H9 (cell line): ENCODE measurements around the gene OMP. TPM values are rescaled to one million over a fixed set of nuclear protein-coding genes. Genes with fewer than 3 reads are reported as not detected.
A peak's percentile ranks its signal among the peaks of the same experiment; 100 is the strongest.

Experiments
- DNase-seq: peaks from one replicate; pipeline ENCODE4 v3.0.0-alpha.2; 2017
- H2AFZ ChIP-seq: one replicate; pipeline ENCODE4 v1.6.1; 2013; ENCODE audit warnings: mild to moderate bottlenecking, low read length, control low read depth, moderate library complexity
- H2AK5ac ChIP-seq: 2 replicates; pipeline ENCODE4 v1.6.1; 2013; ENCODE audit warnings: low read length, control low read depth, mixed read lengths; ENCODE audit not compliant: insufficient read length
- H2BK120ac ChIP-seq: one replicate; pipeline ENCODE4 v1.6.1; 2013; ENCODE audit warnings: low read depth, mild to moderate bottlenecking, low read length, control low read depth, inconsistent platforms; ENCODE audit not compliant: poor library complexity, severe bottlenecking
- H2BK12ac ChIP-seq: 2 replicates; pipeline ENCODE4 v1.6.1; 2013; ENCODE audit warnings: low read length, control low read depth, mixed read lengths, low read depth; ENCODE audit not compliant: insufficient read length
- H2BK15ac ChIP-seq: 2 replicates; pipeline ENCODE4 v1.6.1; 2013; ENCODE audit warnings: low read depth, low read length, control low read depth
- H2BK20ac ChIP-seq: one replicate; pipeline ENCODE4 v1.6.1; 2013; ENCODE audit warnings: low read depth, mild to moderate bottlenecking, low read length, control low read depth, inconsistent platforms; ENCODE audit not compliant: poor library complexity, severe bottlenecking
- H2BK5ac ChIP-seq: 2 replicates; pipeline ENCODE4 v1.6.1; 2013; ENCODE audit warnings: low read length, control low read depth, mixed read lengths; ENCODE audit not compliant: insufficient read length
- H3K14ac ChIP-seq: 2 replicates; pipeline ENCODE4 v1.6.1; 2013; ENCODE audit warnings: low read length, control low read depth; ENCODE audit not compliant: insufficient read depth
- H3K18ac ChIP-seq: 2 replicates; pipeline ENCODE4 v1.6.1; 2013; ENCODE audit warnings: low read depth, mild to moderate bottlenecking, mixed read lengths, low read length, control low read depth; ENCODE audit not compliant: insufficient read length
- H3K23ac ChIP-seq: 2 replicates; pipeline ENCODE4 v1.6.1; 2013; ENCODE audit warnings: low read length, control low read depth, mixed read lengths, low read depth; ENCODE audit not compliant: insufficient read length
- H3K23me2 ChIP-seq: 2 replicates; pipeline ENCODE4 v1.6.1; 2013; ENCODE audit warnings: low read depth, mild to moderate bottlenecking, mixed read lengths, low read length, control low read depth; ENCODE audit not compliant: insufficient read length, poor library complexity, severe bottlenecking
- H3K27ac ChIP-seq: 2 replicates; pipeline ENCODE4 v1.5.1; 2013; ENCODE audit warnings: low read length, control low read depth, mixed read lengths, low read depth; ENCODE audit not compliant: insufficient read length
- H3K27me3 ChIP-seq: 2 replicates; pipeline ENCODE4 v1.6.1; 2013; ENCODE audit warnings: low read length, control low read depth, inconsistent platforms; ENCODE audit not compliant: insufficient read depth
- H3K4ac ChIP-seq: 2 replicates; pipeline ENCODE4 v1.6.1; 2013; ENCODE audit warnings: low read depth, mild to moderate bottlenecking, control low read depth, inconsistent platforms, low read length, moderate library complexity
- H3K4me1 ChIP-seq: 2 replicates; pipeline ENCODE4 v1.6.1; 2013; ENCODE audit warnings: low read length, control low read depth, inconsistent platforms; ENCODE audit not compliant: insufficient read depth
- H3K4me2 ChIP-seq: 2 replicates; pipeline ENCODE4 v1.6.1; 2013; ENCODE audit warnings: low read length, control low read depth, mixed read lengths; ENCODE audit not compliant: insufficient read length, insufficient read depth
- H3K56ac ChIP-seq: 2 replicates; pipeline ENCODE4 v1.6.1; 2013; ENCODE audit warnings: low read depth, mild to moderate bottlenecking, mixed read lengths, low read length, control low read depth; ENCODE audit not compliant: insufficient read length
- H3K79me1 ChIP-seq: 2 replicates; pipeline ENCODE4 v1.6.1; 2013; ENCODE audit warnings: low read depth, mild to moderate bottlenecking, moderate library complexity, low read length, control low read depth, inconsistent platforms; ENCODE audit not compliant: insufficient read depth, poor library complexity, severe bottlenecking
- H3K79me2 ChIP-seq: 2 replicates; pipeline ENCODE4 v1.6.1; 2013; ENCODE audit warnings: low read length, control low read depth, inconsistent platforms; ENCODE audit not compliant: insufficient read depth
- H3K9ac ChIP-seq: 2 replicates; pipeline ENCODE4 v1.6.1; 2013; ENCODE audit warnings: low read length, control low read depth, mixed read lengths; ENCODE audit not compliant: insufficient read length; ENCODE audit errors: extremely low read depth
- H3K9me3 ChIP-seq: one replicate; pipeline ENCODE4 v1.6.1; 2013; ENCODE audit warnings: low read depth, low read length, inconsistent platforms; ENCODE audit not compliant: control insufficient read depth
- H3T11ph ChIP-seq: one replicate; pipeline ENCODE4 v1.6.1; 2013; ENCODE audit warnings: mild to moderate bottlenecking, low read length, control low read depth, inconsistent platforms
- H4K20me1 ChIP-seq: one replicate; pipeline ENCODE4 v1.6.1; 2013; ENCODE audit not compliant: control insufficient read depth, insufficient read length, insufficient read depth
- H4K5ac ChIP-seq: 2 replicates; pipeline ENCODE4 v1.6.1; 2013; ENCODE audit warnings: low read depth, mild to moderate bottlenecking, mixed read lengths, low read length, control low read depth; ENCODE audit not compliant: insufficient read length
- H4K8ac ChIP-seq: replicated peaks from 2 replicates; pipeline ENCODE4 v1.6.1; 2013; ENCODE audit warnings: low read length, control low read depth, mixed read lengths, low read depth; ENCODE audit not compliant: insufficient read length
- H4K91ac ChIP-seq: 2 replicates; pipeline ENCODE4 v1.6.1; 2013; ENCODE audit warnings: low read depth, mild to moderate bottlenecking, moderate library complexity, mixed read lengths, low read length, control low read depth; ENCODE audit not compliant: insufficient read length
- H3K27ac Mint-ChIP-seq, 3 experiments: 2 replicates in 2 of 3; 3 replicates in 1 of 3; pipeline ENCODE4 v1.8.0; 2020 to 2021; ENCODE audit warnings: mixed read lengths in 3 of 3, mild to moderate bottlenecking in 1 of 3, moderate library complexity in 1 of 3
- H3K27me3 Mint-ChIP-seq: 2 replicates; pipeline ENCODE4 v1.8.0; 2021; ENCODE audit warnings: low read depth, mild to moderate bottlenecking, moderate library complexity, mixed read lengths
- H3K36me3 Mint-ChIP-seq, 3 experiments: 2 replicates in 2 of 3; 3 replicates in 1 of 3; pipeline ENCODE4 v1.8.0; 2020 to 2021; ENCODE audit warnings: low read depth in 3 of 3, mixed read lengths in 3 of 3; ENCODE audit not compliant: insufficient read depth in 1 of 3
- H3K4me1 Mint-ChIP-seq, 2 experiments: 2 replicates each; pipeline ENCODE4 v1.8.0; 2020; ENCODE audit warnings: mixed read lengths in 2 of 2
- H3K4me3 Mint-ChIP-seq, 2 experiments: 2 replicates in 1 of 2; 3 replicates in 1 of 2; pipeline ENCODE4 v1.8.0; 2020 to 2021; ENCODE audit warnings: mild to moderate bottlenecking in 2 of 2, mixed read lengths in 2 of 2, moderate library complexity in 1 of 2
- H3K9me3 Mint-ChIP-seq, 2 experiments: 2 replicates in 1 of 2; 3 replicates in 1 of 2; pipeline ENCODE4 v1.8.0; 2020; ENCODE audit warnings: mild to moderate bottlenecking in 2 of 2, mixed read lengths in 2 of 2, moderate library complexity in 1 of 2
- CTCF ChIP-seq: fragments of 200-600 bp; sonication (generic); conservative IDR thresholded peaks from 3 replicates; pipeline ENCODE4 v1.8.0; 2021; ENCODE audit warnings: antibody characterized with exemption, mild to moderate bottlenecking
- WGBS: extraction: QIAGEN DNeasy Blood & Tissue Kit; methylation state at CpG from one replicate; pipeline ENCODE4 v1.1.7; 2013; ENCODE audit warnings: missing lambda C conversion rate, low lambda C conversion rate, mixed read lengths; ENCODE audit not compliant: insufficient read length; ENCODE audit errors: extremely low coverage; 5-methylcytosine and 5-hydroxymethylcytosine counted together
- long read RNA-seq: library from polyadenylated mRNA; unstranded; transcript quantifications from one replicate; pipeline ENCODE4 v2.0.0, GENCODE V29; 2020
- total RNA-seq: library from RNA; stranded (reverse); gene quantifications from 2 replicates; pipeline ENCODE4 v1.2.1, GENCODE V29; 2021

The OMP gene
- 0.86 TPM in 1 of 2 replicates, not detected in the other for total RNA-seq
- long read RNA-seq, result 0 reads

GRCh38 chr11:77102246-77103210, at the start of gene OMP:
TSS of gene OMP (plus strand) at chr11:77102840. CDS start at chr11:77102840, 0 bp downstream.
- no peaks in the 10 kb centered on the region for H3K4me1 Mint-ChIP-seq
- H4K91ac ChIP-seq, result no peak within 1 kb of the TSS
- no peak within 1 kb of the TSS for H3K23ac ChIP-seq
- H3K27me3 Mint-ChIP-seq, result peaks cover 2% of the 10 kb centered on the region; the same call in 1 of the 2 replicates
- H3K9me3 ChIP-seq, result no peaks in the 10 kb centered on the region
- H3K36me3 Mint-ChIP-seq, result peaks cover 4 to 15% (median 10%) of the 10 kb centered on the region in 3 experiments; a peak in 5 of 7 replicates
- H3K4me1 ChIP-seq, result no peaks in the 10 kb centered on the region
- no peak within 1 kb of the TSS for H3K4me2 ChIP-seq
- H3K27ac Mint-ChIP-seq, result peak within 1 kb of the TSS; percentile 30 to 82 (median 46); a peak in 3 of 7 replicates
- no peaks in the 10 kb centered on the region for H3K27me3 ChIP-seq
- no peak within 1 kb of the TSS for H3K14ac ChIP-seq
- H2BK15ac ChIP-seq, result no peak within 1 kb of the TSS
- H2BK5ac ChIP-seq, result no peak within 1 kb of the TSS
- H4K5ac ChIP-seq, result no peak within 1 kb of the TSS
- H3K4ac ChIP-seq, result no peak within 1 kb of the TSS
- no peak within 1 kb of the TSS for H2AK5ac ChIP-seq
- no peak within 1 kb of the TSS for H3K56ac ChIP-seq
- no peaks in the 10 kb centered on the region for H3K79me1 ChIP-seq
- no CpG with 5 or more reads among the region's 37 CpGs for WGBS
- H3K4me3 Mint-ChIP-seq, result no peak within 1 kb of the TSS
- TF ChIP-seq CTCF, result no peak
- H4K8ac ChIP-seq, result no peak within 1 kb of the TSS
- no peaks in the 10 kb centered on the region for H3K79me2 ChIP-seq
- no peaks in the 10 kb centered on the region for H4K20me1 ChIP-seq
- H2AFZ ChIP-seq, result no peak within 1 kb of the TSS
- H3K9me3 Mint-ChIP-seq, result peaks cover 4 to 5% of the 10 kb centered on the region in 2 experiments; a peak in 4 of 5 replicates
- no peak for DNase-seq
- no peak within 1 kb of the TSS for H2BK120ac ChIP-seq
- H2BK12ac ChIP-seq, result no peak within 1 kb of the TSS
- no peak within 1 kb of the TSS for H3K9ac ChIP-seq
- H3K23me2 ChIP-seq, result no peaks in the 10 kb centered on the region
- H2BK20ac ChIP-seq, result no peak within 1 kb of the TSS
- H3T11ph ChIP-seq, result no peak within 1 kb of the TSS
- H3K18ac ChIP-seq, result no peak within 1 kb of the TSS
- H3K27ac ChIP-seq, result no peak within 1 kb of the TSS
